Nucleus accumbens (tissue), 56 donors: Measurements from ENCODE around the gene SNX6.
"Not testable (repeated sequence)": the region's sequence is repeated elsewhere in the genome, so short reads cannot be mapped to it uniquely, and the experiment has no call there.

Experiments
- DNase-seq, 56 donors: peaks; one replicate each; lab custom pipeline; 2025; lab: John Stamatoyannopoulos, UW

The SNX6 gene

DNA sequence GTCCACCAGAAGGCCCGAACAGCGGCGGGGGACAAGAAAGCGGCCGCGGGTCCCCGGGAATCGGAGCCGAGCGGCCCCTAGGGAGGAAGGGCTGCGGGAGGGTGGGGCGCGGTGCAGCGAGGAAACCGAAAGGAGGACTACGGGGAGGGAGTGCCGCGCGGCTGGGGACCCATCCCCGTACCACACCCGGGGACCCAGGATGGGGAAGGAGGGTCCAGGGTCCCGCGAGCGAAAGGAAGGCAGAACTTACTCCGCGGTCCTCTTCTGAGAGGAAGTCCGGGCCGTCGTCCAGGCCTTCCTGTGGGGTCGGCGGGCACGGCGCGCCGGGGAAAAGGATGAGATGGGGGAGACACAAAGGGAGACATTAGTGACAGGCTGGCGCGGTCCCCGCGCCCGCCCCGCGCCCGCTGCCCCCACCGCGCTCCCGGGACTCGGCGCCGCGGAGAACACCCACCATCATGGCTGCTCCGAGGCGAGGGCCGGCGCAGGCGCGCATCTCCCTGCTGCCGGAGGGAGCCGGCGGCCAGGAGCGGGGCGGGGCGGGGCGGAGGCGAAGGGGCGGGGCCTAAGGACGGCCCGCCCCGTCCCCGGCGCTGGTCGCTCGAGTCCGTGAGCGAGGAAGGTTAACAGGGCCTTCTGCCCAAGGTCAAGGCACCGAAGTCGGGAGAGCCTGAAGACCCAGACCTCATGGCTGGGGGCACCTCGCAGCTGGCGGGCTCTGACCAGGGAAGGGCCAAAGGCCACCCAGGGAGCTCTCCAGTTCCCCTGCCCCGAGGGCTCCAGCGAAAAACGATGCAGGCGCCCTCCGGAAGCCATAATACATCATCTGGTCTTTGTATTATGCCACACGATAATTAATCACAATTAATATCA, at the start of gene SNX6:
SNX6 (minus strand) TSS at position 492 of the 873 bp plus-strand sequence; CDS start at position 460, 32 bp downstream.
- peak in 55 of 56 donors; percentile 34 to 90 (median 81) for DNase-seq

DNA sequence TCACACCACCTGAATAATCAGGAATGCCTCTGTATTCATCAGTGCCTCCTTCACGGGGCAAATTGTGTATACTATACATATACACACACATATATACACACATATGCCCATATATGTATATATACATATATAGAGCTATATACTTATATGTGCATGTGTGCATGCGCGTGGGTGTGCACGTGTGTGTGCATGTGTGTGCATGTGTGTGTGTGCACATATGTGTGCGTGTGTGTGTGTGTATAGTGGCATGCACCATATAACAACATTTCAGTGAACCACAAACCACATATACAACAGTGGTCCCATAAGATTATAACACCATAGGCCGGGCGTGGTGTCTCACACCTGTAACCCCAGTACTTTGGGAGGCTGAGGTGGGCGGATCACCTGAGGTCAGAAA, 48.8 kb upstream of the SNX6 start:
- peak in 1 of 56 donors; percentile 11 for DNase-seq

DNA sequence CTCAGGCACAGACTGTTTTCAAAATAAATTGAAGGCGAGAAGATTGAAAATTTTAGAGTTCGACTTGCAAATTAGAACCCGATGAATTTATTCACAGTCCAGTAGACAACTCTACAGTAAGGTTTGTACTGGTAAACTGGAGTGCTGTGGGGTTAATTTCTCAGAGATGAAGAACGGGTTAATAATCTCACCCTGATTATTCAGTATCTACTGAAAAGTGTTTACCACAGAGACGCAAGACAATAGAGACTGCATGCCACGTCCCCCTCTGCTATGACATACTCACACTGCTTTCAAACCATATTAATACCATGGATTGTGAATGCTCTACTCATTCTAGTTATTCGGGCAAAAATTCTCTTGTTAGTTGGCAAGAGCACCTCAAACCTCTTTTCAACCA, 48.4 kb upstream of the SNX6 start:
- peak in 11 of 56 donors; percentile 0 to 28 (median 12) for DNase-seq

DNA sequence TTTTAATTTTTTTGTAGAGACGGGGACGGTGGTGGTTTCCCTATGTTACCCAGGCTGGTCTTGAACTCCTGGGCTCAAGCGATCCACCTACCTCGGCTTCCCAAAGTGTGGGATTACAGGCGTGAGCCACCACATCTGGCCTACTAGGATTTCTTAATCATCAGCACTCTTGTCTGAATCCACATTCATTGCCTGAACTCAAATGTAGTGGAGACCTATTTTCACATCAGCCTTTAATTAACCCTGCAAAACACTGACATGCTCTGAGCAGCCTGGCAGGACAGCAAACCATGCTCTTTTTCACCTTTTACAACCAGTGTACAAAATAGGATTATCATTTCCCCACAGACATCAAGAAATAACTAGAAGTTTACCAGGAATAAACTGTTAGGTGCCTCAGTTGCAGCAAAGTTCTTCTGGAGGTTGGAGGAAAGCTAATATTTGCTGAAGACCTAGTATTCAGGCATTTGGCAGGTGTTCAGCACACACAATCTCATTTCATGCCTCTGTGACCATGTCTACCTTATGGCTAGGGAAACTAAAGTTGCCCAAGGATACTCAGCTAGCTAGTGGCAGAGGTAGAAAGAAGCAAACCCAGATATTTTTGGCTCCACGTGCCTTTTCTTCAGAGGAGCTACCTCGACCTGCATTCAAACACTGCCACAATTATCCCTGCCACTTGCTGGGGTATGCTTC, 46.7 kb upstream of the SNX6 start:
- DNase-seq: no peak

DNA sequence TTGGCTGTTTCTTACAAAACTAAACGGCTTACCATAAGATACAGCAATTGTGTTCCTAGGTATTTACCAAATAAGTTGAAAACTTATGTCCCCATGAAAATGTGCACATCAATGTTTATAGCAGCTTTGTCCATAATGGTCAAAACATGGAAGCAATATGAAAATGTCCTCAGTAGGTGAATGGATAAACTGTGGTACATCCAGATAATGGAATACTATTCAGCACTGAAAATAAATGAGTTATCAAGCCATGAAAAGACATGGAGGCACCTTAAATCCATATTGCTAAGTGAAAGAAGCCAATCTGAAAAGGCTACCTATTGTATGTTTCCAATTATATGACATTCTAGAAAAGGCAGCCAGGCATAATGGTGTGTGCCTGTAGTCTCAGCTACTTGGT, 43.8 kb upstream of the SNX6 start:
- DNase-seq: no peak

DNA sequence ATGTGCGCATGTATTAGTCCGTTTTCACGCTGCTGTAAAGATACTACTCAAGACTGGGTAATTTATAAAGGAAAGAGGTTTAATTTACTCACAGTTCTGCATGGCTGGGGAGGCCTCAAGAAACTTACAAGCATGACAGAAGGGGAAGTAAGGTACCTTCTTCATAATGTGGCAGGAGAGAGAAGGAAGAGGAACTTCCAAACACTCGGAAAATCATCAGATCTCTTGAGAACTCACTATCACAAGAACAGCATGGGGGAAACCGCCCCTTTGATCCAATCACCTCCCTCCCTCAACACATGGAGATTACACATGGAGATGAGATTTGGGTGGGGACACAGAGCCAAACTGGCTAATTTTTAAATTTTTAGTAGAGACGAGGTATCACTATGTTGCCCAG, 41.8 kb upstream of the SNX6 start:
- no peak for DNase-seq

DNA sequence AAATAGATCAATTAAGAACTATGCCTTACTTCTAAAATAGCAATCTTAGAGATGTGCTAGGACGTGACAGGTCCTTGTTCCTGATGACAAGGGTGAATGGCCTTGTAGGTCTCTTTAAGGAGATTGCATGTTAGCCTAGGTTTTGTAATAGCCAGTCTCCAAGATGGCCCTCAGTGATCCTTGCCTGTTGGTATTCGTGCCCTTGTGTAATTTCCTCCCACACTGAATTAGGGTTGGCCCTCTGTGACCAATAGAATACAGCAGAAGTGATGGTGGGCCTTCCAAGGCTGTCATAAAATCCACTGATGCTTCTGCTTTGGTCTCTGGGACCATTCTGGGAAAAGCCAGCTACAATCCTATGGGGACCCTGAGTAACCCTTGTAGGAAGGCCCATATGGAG, 38.2 kb upstream of the SNX6 start:
- no peak for DNase-seq

DNA sequence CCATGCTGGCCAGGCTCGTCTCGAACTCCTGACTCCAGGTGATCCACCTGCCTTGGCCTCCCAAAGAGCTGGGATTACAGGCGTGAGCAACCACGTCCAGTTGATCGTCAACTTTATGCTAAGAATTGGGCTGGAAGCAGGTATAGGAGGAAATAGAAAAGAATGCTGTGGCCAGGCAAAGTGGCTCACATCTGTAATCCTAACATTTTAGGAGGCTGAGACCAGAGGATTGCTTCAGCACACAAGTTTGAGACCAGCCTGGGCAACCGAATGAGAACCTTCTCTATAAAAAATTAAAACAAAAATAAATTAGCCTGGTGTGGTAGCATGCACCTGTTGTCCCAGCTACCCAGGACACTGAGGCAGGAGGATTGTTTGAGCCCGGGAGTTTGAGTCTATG, 37.1 kb upstream of the SNX6 start:
- DNase-seq: no peak

DNA sequence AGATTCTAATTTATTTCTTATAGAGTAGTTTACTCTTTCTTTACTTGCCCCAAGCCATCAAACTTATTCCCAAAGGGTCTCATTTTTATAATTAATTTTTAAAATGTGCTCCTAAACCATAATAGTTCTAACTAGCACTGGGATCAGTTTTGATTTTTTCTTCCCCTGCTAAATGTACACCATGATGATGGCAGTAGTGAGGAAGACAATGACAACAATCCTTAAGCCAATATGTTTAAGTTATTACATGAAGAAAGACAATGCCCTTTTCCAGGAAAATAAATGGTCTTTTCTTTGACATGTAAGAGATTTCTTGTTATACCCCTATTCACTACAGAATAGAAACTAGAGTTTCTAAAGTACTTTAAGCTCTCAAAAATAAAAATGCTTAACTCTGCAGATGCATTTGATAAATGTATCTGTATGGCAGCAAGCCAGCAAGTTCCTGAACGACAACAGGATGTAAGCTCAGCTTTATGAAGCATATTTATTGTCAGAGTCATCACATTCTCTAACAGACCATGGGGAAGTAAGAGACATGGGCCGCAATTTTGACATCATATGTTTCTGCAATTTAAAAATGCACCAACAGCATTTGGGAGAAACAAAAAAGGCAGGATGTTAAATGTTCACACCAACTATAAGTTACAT, 36.0 kb upstream of the SNX6 start:
- no peak for DNase-seq

DNA sequence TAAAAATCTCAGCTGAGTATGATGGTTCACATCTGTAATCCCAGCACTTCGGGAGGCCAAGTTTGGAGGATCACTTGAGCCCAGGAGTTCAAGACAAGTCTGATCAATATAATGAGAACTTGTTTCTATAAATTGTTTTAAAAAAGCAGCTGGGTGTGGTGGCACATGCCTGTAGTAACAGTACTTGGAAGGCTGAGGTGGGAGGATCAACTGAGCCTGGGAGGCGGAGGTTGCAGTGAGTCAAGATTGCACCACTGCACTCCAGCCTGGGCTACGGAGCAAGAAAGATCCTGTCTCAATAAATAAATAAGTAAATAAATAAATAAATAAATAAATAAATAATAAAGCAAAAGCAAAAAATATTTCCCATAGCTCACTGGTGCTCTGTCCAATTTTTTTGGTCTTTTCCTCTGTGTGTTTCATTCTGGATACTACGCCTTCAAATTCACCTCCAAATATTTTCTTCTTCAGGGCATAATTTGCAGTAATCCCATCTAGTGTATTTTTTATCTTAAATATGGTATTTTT, 32.7 kb upstream of the SNX6 start:
- no peak for DNase-seq

DNA sequence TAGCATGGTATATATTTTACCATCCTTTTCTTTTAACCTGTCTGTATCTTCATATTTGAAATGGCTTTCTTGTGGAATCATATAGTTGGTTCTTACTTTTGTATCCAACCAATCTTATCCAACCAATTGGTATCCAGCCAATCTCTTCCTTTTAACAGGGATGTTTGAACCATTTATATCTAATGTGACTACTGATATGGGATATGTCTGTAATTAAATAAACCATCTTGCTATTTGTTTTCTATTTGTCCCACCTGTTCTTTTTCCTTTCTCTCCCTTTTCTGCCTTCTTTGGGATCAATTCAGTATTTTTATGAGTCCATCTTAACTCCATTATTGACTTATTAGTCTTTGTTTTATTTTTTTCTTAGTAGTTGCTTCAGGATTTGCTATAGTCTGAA, 30.8 kb upstream of the SNX6 start:
- no peak for DNase-seq

DNA sequence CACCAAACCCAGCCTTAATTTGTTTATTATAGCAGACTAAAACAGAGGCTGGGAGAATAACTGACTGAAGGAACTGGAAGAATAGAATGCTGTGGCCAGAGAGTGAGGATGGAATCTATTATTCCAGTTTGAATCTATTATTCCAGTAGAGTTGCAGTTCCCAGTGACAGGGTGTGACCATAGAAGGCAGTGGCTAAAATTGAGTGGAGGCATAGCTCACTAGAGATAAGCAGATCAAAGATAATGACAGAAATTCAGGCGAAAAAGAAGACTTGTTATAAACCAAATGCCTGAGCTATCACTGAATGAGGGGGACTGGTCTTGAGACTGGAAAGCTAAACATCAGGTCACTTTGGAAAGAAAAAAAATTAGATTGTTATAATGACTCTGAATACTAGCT, 26.0 kb upstream of the SNX6 start:
- no peak for DNase-seq

DNA sequence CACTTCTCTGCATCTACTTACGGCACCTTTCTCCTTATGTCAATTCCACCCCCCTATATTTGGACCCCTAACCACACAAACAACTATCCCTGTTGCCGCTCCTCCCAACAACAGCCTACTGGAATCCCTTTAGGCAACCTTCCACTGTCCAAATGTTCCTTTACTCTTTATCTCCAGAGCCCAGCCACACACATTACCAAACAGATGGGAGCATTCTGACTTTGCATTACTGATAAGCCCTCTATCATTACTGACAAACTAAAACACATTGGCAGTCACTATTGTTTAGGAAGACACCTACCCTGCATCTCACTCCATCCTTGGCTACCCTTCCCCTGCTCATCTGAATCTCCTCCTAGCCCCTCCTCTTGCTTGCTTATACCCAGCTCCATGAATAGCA, 23.1 kb upstream of the SNX6 start:
- DNase-seq: not testable (repeated sequence)

DNA sequence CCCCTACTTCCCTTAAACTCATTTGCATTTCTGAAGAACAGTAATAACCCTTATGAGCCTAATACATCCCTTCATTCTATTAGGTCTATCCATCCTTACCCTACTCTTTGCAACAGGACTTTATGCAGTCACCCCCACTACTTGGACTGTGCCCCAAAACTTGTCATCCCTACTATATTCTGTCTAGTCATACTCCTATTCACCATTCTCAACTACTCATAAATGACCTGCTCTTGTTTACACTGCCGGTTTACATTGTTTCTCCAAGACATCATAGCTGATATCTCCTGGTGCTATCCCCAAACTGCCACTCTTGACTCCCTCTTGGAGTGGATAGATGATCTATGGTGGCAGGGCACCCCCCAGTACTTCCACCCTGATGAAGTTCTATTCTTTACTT, 22.4 kb upstream of the SNX6 start:
- not testable (repeated sequence) for DNase-seq

DNA sequence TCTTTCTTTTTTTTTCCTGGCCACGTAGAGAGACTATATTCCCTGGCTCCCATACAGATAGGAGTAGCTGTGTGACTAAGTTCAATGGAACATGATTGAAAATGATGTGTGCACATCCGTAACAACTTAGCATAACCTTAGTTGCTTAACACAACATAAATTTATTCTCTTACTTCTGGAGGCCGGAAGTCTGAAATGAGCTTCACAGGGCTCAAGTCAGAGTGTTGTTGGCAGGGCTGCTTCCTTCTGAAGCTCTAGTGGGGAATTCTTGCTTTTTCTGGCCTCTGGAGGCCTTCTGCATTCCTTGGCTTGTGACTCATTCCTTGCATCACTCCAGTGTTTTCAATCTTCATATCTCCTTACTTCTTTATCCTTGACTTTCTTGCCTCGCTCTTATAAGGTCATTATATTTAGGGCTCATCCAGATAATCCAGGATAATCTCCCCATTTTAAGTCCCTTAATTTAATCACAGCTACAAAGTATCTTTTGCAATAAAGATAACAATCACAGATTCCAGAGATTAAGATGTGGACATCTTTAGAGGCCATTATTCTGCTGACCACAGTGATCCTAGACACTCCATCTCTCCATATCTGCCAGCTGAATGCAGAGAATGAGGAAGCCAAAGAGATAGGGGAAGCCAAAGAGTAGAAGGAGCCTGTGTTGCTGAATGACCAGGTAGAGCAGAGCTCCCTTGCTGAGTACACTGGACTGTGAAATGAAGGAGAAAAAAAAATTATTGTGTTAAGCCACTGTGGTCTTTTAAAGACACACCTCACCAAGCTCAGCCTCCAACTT, 21.0 kb upstream of the SNX6 start:
- no peak for DNase-seq

DNA sequence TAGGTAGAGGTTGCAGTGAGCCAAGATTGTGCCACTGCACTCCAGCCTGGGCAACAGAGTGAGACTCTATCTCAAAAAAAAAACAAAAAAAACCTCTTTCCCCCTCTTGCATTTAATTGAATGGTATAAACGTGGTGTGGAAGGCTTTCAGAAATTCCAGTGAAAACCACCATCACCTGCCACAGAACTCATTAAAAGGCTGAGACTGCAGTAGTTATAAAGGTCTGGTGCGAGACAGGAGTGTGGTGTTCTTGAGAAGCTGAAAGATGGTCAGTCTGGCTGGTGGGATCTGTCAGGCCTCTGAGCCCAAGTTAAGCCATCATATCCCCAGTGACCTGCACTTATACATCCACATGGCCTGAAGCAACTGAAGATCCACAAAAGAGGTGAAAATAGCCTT, 20.1 kb upstream of the SNX6 start:
- DNase-seq: not testable (repeated sequence)

DNA sequence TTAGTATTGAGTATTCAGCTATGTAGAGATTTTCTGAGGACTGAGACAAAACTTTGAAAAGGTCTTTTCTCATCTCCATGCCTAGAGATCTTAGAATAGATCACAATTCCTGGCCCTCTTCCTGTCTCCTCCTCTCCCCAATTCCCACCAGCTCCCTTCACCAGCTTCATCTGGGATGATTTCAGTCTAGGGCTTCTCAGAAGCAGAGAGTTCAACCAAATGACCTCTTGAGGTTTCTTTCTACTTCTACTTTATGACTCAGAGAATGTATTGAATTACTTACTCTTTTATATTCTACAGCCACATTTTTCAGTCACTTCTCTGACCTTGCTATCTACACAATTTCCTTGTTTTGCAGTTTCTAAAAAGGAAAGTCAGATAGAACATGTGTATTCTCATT, 19.4 kb upstream of the SNX6 start:
- no peak for DNase-seq

DNA sequence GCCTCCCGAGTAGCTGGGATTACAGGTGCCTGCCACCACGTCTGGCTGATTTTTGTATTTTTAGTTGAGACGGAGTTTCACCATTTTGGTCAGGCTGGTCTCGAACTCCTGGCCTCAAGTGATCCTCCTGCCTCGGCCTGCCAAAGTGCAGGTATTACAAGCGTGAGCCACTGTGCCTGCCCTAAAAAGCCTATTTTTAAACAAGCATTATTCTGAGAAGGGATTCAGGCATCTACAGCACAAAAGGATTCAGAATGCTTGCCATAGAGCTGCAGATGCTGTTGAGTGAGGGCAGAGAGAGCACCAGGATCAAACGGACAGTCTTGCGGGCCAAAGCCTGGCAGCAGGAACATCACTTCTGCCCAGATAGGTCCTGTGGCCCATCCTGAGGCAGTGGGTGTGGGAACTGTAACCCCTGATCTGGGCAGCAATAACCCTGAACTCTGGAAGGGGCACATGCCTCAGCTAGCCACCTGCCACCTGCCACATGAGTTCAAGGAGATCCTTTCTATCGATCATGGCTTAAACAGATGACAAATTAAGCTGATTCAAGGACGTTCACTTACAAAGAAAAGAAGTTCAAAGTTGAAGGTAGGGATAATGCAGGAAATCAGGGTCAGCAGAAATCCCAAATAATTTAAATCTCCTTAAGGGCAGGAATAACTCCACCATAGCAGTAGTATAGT, 16.8 kb upstream of the SNX6 start:
- no peak for DNase-seq

DNA sequence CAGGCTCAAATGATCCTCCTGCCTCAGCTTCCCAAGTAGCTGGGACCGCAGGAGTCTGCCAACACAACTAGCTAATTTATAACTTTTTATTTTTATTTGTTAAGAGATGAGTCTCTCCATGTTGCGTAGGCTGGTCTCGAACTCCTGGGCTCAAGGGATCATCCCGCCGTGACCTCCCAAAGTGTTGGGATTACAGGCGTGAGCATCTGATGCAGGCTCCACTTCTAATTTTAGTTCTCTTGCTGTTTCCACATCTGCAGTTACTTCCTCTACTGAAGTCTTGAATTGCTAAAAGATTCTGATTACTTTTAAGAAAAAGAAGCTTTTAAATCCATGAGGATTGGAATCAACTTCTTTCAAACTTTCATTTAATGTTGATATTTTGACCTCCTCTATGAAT, 13.4 kb upstream of the SNX6 start:
- DNase-seq: no peak

DNA sequence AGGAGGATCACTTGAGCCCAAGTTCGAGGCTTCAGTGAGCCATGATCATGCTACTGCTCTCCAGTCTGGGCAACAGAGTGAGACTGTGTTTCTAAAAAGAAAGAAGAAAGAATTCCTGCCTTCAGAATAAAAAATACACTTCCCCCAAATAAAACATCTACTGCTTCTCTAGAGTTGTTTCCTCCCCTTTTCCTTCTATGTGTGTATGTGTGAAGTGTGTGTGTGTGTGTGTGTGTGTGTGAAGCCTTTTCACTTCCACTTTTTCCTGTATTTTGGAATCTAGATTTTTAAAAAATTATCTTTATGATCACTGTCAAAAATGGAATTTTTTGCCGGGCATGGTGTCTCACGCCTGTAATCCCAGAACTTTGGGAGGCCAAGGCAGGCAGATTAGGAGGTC, 12.6 kb upstream of the SNX6 start:
- no peak for DNase-seq
